Suprapubic skin (tissue), 4 donors: Measurements from ENCODE around the gene GBF1.

Experiments
- CTCF ChIP-seq, 2 donors: fragments of 200-600 bp in 1 of 2; fragments of 450-650 bp in 1 of 2; sonication (generic) in 1 of 2; IDR thresholded peaks; one replicate each; pipeline ENCODE4 v1.5.1; 2016 to 2019; ENCODE audit warnings: antibody characterized with exemption in 2 of 2, mild to moderate bottlenecking in 1 of 2, moderate library complexity in 1 of 2
- EP300 ChIP-seq: sonication (generic); formaldehyde crosslinking; IDR thresholded peaks from one replicate; pipeline ENCODE4 v1.6.1; 2017; ENCODE audit warnings: antibody characterized with exemption
- POLR2A ChIP-seq, 2 donors: fragments of 450-650 bp; IDR thresholded peaks; one replicate each; pipeline ENCODE4 v1.6.1; 2017; ENCODE audit warnings: antibody characterized with exemption in 2 of 2, mild to moderate bottlenecking in 2 of 2, moderate library complexity in 2 of 2
- POLR2AphosphoS5 ChIP-seq, 3 donors: sonication (generic); formaldehyde crosslinking; IDR thresholded peaks; one replicate each; pipeline ENCODE4 v1.6.1; 2017; ENCODE audit warnings: antibody characterized with exemption in 3 of 3

- TF ChIP-seq CTCF (IDR thresholded peaks at IDR 0.05) (no peak), EP300 (no peak), POLR2A (IDR thresholded peaks at IDR 0.05) (no peak), POLR2AphosphoS5 (IDR thresholded peaks at IDR 0.05) (no peak)
Observed at GRCh38 chr10:102230264-102230860, 15.0 kb upstream of the GBF1 start.
